ENCODE data around the gene RC3H1. TPM values are rescaled to one million over a fixed set of nuclear protein-coding genes. Genes with fewer than 3 reads are reported as not detected.

RC3H1 gene
- total RNA-seq, 1 donor from 2014 or later: 19.1 TPM

GRCh38 chr1:173913111-173913510 lies 109.0 kb downstream of the RC3H1 start:
- no peak for TF ChIP-seq CTCF (IDR thresholded peaks at IDR 0.05; ENCODE audit: borderline replicate concordance)
- DNase-seq: no peak
- intact Hi-C loops (cut with micrococcal nuclease): no loop called here
- Histone ChIP-seq H3K4me3 (no peak overlapping the region), H3K9me3 (replicated peaks) (no peaks in the 10 kb centered on the region), H3K27ac (replicated peaks) (no peak overlapping the region), H3K36me3 (peaks cover 6% of the 10 kb centered on the region), H3K27me3 (ENCODE audit: low read depth) (no peaks in the 10 kb centered on the region), H3K4me1 (no peaks in the 10 kb centered on the region)

GRCh38 chr1:173903827-173904531 lies 118.2 kb downstream of the RC3H1 start:
- intact Hi-C loops (cut with micrococcal nuclease): no loop called here
- no peak for TF ChIP-seq CTCF (IDR thresholded peaks at IDR 0.05; ENCODE audit: borderline replicate concordance)
- H3K27ac ChIP-seq (replicated peaks): no peak overlapping the region
- no peak for DNase-seq
- no peaks in the 10 kb centered on the region for H3K27me3 ChIP-seq (ENCODE audit: low read depth)
- no peak overlapping the region for H3K4me3 ChIP-seq
- H3K4me1 ChIP-seq: no peaks in the 10 kb centered on the region
- H3K36me3 ChIP-seq: peaks cover 14% of the 10 kb centered on the region
- H3K9me3 ChIP-seq (replicated peaks): no peaks in the 10 kb centered on the region

- Histone ChIP-seq H3K27me3 (ENCODE audit: low read depth) (no peaks in the 10 kb centered on the region), H3K9me3 (replicated peaks) (no peaks in the 10 kb centered on the region), H3K4me1 (no peaks in the 10 kb centered on the region), H3K27ac (replicated peaks) (no peak overlapping the region), H3K36me3 (no peaks in the 10 kb centered on the region), H3K4me3 (no peak overlapping the region)
- no peak for TF ChIP-seq CTCF (IDR thresholded peaks at IDR 0.05; ENCODE audit: borderline replicate concordance)
- intact Hi-C loops (cut with micrococcal nuclease): no loop called here
- DNase-seq: no peak
Observed at GRCh38 chr1:173900992-173901391, 121.2 kb downstream of the RC3H1 start.

GRCh38 chr1:173900427-173900826 lies 121.7 kb downstream of the RC3H1 start:
- TF ChIP-seq CTCF (IDR thresholded peaks at IDR 0.05; ENCODE audit: borderline replicate concordance): no peak
- DNase-seq: no peak
- Histone ChIP-seq H3K4me1 (no peaks in the 10 kb centered on the region), H3K9me3 (replicated peaks) (no peaks in the 10 kb centered on the region), H3K36me3 (no peaks in the 10 kb centered on the region), H3K4me3 (no peak overlapping the region), H3K27me3 (ENCODE audit: low read depth) (no peaks in the 10 kb centered on the region), H3K27ac (replicated peaks) (no peak overlapping the region)
- intact Hi-C loops (cut with micrococcal nuclease): no loop called here

- no peak for DNase-seq
- intact Hi-C loops (cut with micrococcal nuclease): no loop called here
- H3K4me1 ChIP-seq: no peaks in the 10 kb centered on the region
- no peak for TF ChIP-seq CTCF (IDR thresholded peaks at IDR 0.05; ENCODE audit: borderline replicate concordance)
- H3K4me3 ChIP-seq: no peak overlapping the region
- peaks cover 6% of the 10 kb centered on the region for H3K36me3 ChIP-seq
- no peak overlapping the region for H3K27ac ChIP-seq (replicated peaks)
- H3K9me3 ChIP-seq (replicated peaks): no peaks in the 10 kb centered on the region
- H3K27me3 ChIP-seq (ENCODE audit: low read depth): no peaks in the 10 kb centered on the region
Observed at GRCh38 chr1:173894189-173894588, 128.0 kb downstream of the RC3H1 start.

All from left ventricle myocardium inferior (tissue), 1 donor.